ENCODE data around the gene FAM161A. TPM values are rescaled to one million over a fixed set of nuclear protein-coding genes. Genes with fewer than 3 reads are reported as not detected.
"Not testable (repeated sequence)": the region's sequence is repeated elsewhere in the genome, so short reads cannot be mapped to it uniquely, and the experiment has no call there.

The FAM161A gene
- total RNA-seq, 4 donors from 2014 or later = 0.96 to 1.9 (median 1.2) TPM; not detected in 1

DNA sequence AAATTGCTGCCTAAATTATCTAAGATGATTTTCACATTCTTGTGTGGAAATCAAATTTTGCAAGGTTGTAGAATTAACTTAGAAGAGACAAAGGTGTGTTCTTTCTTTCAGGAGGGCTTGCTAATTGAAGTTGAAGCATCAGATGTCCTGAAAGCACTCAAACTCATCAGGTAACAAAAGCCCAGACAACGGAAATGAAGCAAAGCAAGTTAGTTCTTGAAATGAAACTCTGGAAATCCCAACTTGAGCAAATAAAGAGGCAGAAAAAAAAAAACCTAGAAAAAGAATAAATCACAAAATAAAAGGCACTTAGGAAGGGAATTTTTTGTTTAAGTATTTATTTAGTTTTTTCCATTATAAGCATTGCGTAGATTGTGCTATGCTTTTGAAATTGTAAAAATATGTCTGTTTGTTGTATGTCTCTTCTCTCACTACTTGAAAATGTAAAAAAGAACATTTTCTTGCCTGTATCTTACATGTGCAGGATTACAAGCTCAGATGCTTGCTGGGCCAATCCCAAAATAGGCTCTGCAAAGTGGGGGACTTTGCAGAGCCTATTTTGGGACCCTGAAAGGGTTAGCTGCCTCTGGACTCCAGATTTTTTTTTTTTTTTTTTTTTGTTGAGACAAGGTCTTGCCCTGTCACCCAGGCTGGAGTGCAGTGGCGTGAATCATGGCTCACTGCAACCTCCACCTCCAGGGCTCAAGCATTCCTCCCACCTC, 46.7 kb downstream of the FAM161A start:
- Histone ChIP-seq H3K9me3 (no peaks in the 10 kb centered on the region), H3K27ac (no peak overlapping the region), H3K36me3 (no peaks in the 10 kb centered on the region), H3K27me3 (no peaks in the 10 kb centered on the region), H3K4me1 (no peaks in the 10 kb centered on the region), H3K4me3 (no peak overlapping the region)
- no peak for DNase-seq
- 74 to 82% methylated on average over 3 of the region's 3 CpGs for WGBS, 2 donors (ENCODE audit: low coverage in 1 of 2)
- intact Hi-C loops (cut with DNase I; ENCODE audit: low total_unique reads) (no loop called here), in situ Hi-C loops (cut with MboI; ENCODE audit: low pct_ligation_motif_present in 1 of 4, low pct_unique_long_range_greater_than_20kb in 1 of 4, low sequenced_read_pairs in 3 of 4) (no loop called here)
- TF ChIP-seq EP300 (IDR thresholded peaks at IDR 0.05; ENCODE audit: low read depth) (no peak), POLR2A (IDR thresholded peaks at IDR 0.05) (no peak), POLR2AphosphoS5 (IDR thresholded peaks at IDR 0.05) (no peak)
- TF ChIP-seq, protein P1, sequence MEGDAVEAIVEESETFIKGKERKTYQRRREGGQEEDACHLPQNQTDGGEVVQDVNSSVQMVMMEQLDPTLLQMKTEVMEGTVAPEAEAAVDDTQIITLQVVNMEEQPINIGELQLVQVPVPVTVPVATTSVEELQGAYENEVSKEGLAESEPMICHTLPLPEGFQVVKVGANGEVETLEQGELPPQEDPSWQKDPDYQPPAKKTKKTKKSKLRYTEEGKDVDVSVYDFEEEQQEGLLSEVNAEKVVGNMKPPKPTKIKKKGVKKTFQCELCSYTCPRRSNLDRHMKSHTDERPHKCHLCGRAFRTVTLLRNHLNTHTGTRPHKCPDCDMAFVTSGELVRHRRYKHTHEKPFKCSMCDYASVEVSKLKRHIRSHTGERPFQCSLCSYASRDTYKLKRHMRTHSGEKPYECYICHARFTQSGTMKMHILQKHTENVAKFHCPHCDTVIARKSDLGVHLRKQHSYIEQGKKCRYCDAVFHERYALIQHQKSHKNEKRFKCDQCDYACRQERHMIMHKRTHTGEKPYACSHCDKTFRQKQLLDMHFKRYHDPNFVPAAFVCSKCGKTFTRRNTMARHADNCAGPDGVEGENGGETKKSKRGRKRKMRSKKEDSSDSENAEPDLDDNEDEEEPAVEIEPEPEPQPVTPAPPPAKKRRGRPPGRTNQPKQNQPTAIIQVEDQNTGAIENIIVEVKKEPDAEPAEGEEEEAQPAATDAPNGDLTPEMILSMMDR (IDR thresholded peaks at IDR 0.05) = no peak

DNA sequence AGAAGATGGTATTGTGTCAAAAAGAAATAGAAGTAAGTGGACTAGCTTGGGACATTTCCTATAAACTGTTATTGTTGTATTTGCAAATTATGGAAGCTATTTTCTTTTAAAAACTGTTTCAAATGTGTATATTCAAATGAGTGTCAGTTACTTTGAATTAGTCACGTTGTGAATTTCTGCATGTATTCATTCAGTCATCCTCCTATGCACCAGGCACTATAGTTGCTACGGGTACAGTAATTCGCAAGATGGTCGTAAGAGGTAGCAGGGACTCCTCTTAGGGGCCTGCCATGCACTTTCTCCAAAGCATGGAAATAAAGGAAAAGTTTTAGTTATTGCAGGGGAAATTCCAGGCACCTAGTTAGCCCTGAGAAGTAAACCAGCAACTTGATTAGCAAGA, 51.3 kb downstream of the FAM161A start:
- Histone ChIP-seq H3K27me3 (no peaks in the 10 kb centered on the region), H3K36me3 (no peaks in the 10 kb centered on the region), H3K27ac (no peak overlapping the region), H3K4me1 (no peaks in the 10 kb centered on the region), H3K4me3 (no peak overlapping the region), H3K9me3 (no peaks in the 10 kb centered on the region)
- TF ChIP-seq EP300 (IDR thresholded peaks at IDR 0.05; ENCODE audit: low read depth) (no peak), POLR2AphosphoS5 (IDR thresholded peaks at IDR 0.05) (no peak), POLR2A (IDR thresholded peaks at IDR 0.05) (no peak)
- TF ChIP-seq, protein P1 (IDR thresholded peaks at IDR 0.05) = no peak
- intact Hi-C loops (cut with DNase I; ENCODE audit: low total_unique reads) = no loop called here
- no peak for DNase-seq
- WGBS, 2 donors (ENCODE audit: low coverage in 1 of 2) = 70 to 84% methylated on average over 4 of the region's 4 CpGs
- in situ Hi-C loops (cut with MboI; ENCODE audit: low pct_ligation_motif_present in 1 of 4, low pct_unique_long_range_greater_than_20kb in 1 of 4, low sequenced_read_pairs in 3 of 4) = no loop called here

DNA sequence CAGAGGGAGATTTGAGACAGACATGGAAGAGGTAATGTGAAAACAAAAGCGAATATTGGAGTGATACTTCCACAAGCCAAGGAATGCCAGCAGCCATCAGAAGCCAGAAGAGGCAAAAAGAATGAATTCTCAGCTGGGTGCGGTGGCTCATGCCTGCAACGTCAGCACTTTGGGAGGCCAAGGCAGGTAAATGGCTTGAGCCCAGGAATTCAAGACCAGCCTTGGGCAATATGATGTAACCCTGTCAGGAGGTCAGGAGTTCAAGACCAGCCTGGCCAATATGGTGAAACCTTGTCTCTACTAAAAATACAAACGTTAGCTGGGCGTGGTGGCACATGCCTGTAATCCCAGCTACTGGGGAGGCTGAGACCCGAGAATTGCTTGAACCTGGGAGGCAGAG, 54.8 kb downstream of the FAM161A start:
- DNase-seq = no peak
- 84 to 90% methylated on average over 4 to 6 of the region's 6 CpGs for WGBS, 2 donors (ENCODE audit: low coverage in 1 of 2)
- intact Hi-C loops (cut with DNase I; ENCODE audit: low total_unique reads) (no loop called here), in situ Hi-C loops (cut with MboI; ENCODE audit: low pct_ligation_motif_present in 1 of 4, low pct_unique_long_range_greater_than_20kb in 1 of 4, low sequenced_read_pairs in 3 of 4) (no loop called here)
- no peak overlapping the region for H3K4me3 ChIP-seq
- H3K27me3 ChIP-seq = no peaks in the 10 kb centered on the region
- TF ChIP-seq, protein P1 (IDR thresholded peaks at IDR 0.05) = no peak
- TF ChIP-seq EP300 (IDR thresholded peaks at IDR 0.05; ENCODE audit: low read depth) = no peak
- TF ChIP-seq POLR2AphosphoS5 (IDR thresholded peaks at IDR 0.05) = no peak
- TF ChIP-seq POLR2A (IDR thresholded peaks at IDR 0.05) = no peak
- H3K9me3 ChIP-seq = no peaks in the 10 kb centered on the region
- H3K36me3 ChIP-seq = no peaks in the 10 kb centered on the region
- no peak overlapping the region for H3K27ac ChIP-seq
- H3K4me1 ChIP-seq = no peaks in the 10 kb centered on the region

DNA sequence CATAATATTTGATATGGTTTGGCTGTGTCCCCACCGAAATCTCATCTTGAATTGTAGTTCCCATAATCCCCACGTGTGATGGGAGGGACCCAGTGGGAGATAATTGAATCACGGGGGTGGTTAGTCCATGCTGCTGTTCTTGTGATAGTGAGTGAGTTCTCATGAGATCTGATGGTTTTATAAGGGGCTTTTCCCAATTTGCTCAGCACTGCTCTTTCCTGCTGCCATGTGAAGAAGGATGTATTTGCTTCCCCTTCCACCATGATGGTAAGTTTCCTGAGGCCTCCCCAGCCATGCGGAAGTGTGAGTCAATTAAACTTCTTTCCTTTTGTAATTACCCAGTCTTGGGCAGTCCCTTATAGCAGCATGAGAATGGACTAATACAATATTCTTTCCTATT, 56.4 kb downstream of the FAM161A start:
- H3K4me1 ChIP-seq; DNase-seq; H3K4me3 ChIP-seq; H3K9me3 ChIP-seq; in situ Hi-C loops (cut with MboI; ENCODE audit: low pct_ligation_motif_present in 1 of 4, low pct_unique_long_range_greater_than_20kb in 1 of 4, low sequenced_read_pairs in 3 of 4); intact Hi-C loops (cut with DNase I; ENCODE audit: low total_unique reads); H3K27me3 ChIP-seq; H3K27ac ChIP-seq; H3K36me3 ChIP-seq: not testable (repeated sequence)
- 61 to 78% methylated on average over 4 of the region's 4 CpGs for WGBS, 2 donors (ENCODE audit: low coverage in 1 of 2)

GRCh38 chr2:61795408-61795807, 58.5 kb downstream of the FAM161A start:
- TF ChIP-seq, protein P1 (IDR thresholded peaks at IDR 0.05) = no peak
- TF ChIP-seq POLR2A (IDR thresholded peaks at IDR 0.05) = no peak
- TF ChIP-seq EP300 (IDR thresholded peaks at IDR 0.05; ENCODE audit: low read depth) = no peak
- no peak for TF ChIP-seq POLR2AphosphoS5 (IDR thresholded peaks at IDR 0.05)
- DNase-seq = no peak
- intact Hi-C loops (cut with DNase I; ENCODE audit: low total_unique reads) = no loop called here
- 80 to 91% methylated on average over 1 to 2 of the region's 2 CpGs for WGBS, 2 donors (ENCODE audit: low coverage in 1 of 2)
- no peaks in the 10 kb centered on the region for H3K36me3 ChIP-seq
- H3K4me3 ChIP-seq = no peak overlapping the region
- H3K9me3 ChIP-seq = no peaks in the 10 kb centered on the region
- in situ Hi-C loops (cut with MboI; ENCODE audit: low pct_ligation_motif_present in 1 of 4, low pct_unique_long_range_greater_than_20kb in 1 of 4, low sequenced_read_pairs in 3 of 4) = no loop called here
- H3K27ac ChIP-seq = no peak overlapping the region
- H3K27me3 ChIP-seq = no peaks in the 10 kb centered on the region
- no peaks in the 10 kb centered on the region for H3K4me1 ChIP-seq
